GM21360 (cell line): ENCODE data around the gene MAD2L2.

Experiments used
- ATAC-seq: cut with Tn5 transposase; IDR thresholded peaks from one replicate; pipeline ENCODE4 v1.9.1; 2021; ENCODE audit warnings: mild to moderate bottlenecking, moderate library complexity; ENCODE audit not compliant: unreplicated experiment

Gene MAD2L2

DNA sequence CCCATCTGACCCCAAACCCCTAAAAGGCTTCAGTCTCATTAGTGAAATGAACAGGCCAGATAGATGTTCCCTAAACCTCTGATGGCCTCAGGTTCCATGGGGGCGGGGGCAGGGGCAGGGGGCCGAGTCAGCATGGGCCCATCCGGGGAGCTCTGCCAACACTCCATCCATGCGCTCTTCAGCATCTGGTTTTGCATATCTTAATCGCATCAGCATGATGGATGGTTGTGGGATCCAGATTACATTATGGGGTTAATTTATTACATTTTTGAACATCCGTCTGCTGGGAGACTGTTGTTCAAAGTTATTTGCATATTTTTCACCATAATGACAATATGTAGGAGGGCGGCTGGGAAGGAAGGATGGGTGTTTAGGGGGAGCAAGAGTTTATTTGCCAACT is 3.1 kb upstream of the MAD2L2 start:
- ATAC-seq, result no peak

GRCh38 chr1:11682799-11683198 is 1.9 kb upstream of the MAD2L2 start:
- ATAC-seq, result no peak

- no peak for ATAC-seq
Measured at GRCh38 chr1:11682287-11682771, 1.4 kb upstream of the MAD2L2 start.

GRCh38 chr1:11680270-11681070 is 478 bp downstream of the MAD2L2 start:
- ATAC-seq, result no peak

DNA sequence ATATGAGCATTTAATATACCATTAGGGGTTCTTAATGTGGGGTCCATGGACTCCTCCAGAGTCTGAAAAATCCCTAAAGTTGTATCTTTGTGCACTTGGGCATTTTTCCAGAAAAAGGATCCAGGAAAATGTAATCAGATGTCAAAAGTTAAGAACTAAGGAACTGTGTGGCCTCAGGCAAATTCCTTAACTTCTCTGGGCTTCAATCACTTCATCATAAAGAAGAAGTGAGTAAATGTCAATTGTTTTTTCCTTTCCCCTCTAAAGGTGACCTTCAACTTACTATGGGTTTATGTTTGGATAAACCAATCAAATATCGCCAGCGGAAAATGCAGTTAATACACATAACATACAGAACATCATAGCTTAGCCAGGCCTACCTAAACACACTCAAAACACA is 2.5 kb downstream of the MAD2L2 start:
- no peak for ATAC-seq

DNA sequence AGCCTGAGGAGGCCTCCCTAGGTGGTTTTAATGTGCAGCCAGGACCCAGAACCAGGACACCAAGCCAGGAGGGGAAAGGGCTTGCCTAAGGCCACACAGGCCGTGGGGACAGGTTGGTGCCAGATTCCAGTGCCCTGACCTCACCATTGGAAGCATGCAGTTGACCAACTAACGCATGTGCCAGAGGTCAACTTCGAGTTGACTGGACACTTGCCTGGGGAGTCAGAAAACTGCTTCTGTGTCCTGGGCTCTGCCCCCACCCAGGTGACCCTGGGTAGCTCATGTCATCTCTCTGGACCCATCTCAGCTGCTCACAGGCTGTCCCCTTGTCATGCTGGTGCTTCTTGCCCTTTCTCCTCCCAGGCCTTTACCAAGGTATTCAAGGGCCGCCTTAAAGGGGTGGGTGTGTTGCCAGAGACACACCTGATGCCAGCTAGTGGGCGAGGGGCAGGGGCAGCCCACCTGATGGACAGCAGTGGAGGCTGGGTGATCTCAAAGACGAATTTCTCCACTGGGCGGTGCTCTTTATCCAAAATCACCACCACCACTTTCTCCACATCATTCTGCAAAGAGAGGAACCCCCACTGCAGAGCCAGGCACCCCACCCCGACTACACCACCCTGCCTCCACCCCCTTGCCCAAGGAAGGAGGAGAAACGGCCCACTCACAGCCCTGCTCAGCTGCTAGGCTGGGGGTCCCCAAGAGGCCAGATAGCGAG is 4.4 kb downstream of the MAD2L2 start:
- no peak for ATAC-seq

GRCh38 chr1:11675325-11675724 is 5.6 kb downstream of the MAD2L2 start:
- ATAC-seq, result no peak

DNA sequence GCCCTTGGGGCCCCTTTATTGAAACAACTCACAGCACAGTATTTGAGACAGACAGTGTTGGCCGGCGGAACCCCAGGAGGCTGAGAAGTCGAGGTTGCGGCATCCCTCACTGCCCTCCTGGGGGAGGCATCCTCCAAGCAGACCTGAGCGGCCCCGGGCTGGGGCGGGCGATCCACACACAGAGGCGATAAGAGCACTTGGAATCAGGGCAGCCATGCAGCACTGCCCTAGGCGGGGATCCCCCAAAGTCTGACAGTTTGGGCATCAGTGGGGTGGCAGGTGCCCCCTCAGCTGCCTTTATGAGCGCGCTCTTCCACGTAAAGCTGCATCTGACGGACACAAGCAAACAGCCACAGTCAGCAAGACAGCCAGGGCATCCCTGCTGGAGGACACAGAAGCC is 6.5 kb downstream of the MAD2L2 start:
- ATAC-seq, result no peak

DNA sequence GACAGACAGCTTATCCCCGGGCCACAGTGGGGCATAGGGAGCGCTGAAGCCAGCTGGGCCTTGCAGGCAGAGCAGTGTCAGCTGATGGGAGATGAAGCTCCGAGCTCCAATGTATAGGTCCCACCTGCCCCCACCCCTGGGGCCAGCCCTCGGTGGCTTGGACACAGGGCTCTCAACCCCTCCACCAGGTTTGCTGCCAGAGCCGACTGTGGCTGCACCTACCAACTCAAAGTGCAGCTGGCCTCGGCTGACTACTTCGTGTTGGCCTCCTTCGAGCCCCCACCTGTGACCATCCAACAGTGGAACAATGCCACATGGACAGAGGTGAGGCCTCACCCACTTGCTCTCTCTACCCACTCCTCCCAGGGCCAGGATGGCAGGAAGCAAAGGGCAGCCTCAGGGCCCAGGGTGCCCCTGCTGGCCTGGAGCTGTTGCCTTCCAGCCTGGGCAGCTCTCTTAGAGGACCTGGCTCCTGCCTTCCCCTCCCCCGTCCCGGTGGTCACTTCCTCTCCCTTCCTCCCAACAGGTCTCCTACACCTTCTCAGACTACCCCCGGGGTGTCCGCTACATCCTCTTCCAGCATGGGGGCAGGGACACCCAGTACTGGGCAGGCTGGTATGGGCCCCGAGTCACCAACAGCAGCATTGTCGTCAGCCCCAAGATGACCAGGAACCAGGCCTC is 7.7 kb downstream of the MAD2L2 start:
- ATAC-seq, result no peak

GRCh38 chr1:11671544-11672286 is 9.2 kb downstream of the MAD2L2 start:
- ATAC-seq, result no peak

- ATAC-seq, result no peak
Measured at GRCh38 chr1:11671205-11671543, 9.8 kb downstream of the MAD2L2 start.

GRCh38 chr1:11670747-11671146 is 10.2 kb downstream of the MAD2L2 start:
- ATAC-seq, result no peak

DNA sequence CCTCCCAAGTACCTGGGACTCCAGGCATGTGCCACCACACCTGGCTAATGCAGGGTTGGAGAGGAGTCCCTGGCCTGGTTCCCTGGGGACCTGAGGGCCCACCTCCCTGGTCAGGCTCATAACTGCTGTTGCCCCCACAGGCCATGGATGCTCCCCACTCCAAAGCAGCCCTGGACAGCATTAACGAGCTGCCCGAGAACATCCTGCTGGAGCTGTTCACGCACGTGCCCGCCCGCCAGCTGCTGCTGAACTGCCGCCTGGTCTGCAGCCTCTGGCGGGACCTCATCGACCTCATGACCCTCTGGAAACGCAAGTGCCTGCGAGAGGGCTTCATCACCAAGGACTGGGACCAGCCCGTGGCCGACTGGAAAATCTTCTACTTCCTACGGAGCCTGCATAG is 12.4 kb downstream of the MAD2L2 start:
- no peak for ATAC-seq

GRCh38 chr1:11664336-11665065 is 16.4 kb downstream of the MAD2L2 start:
- peak; percentile 30 for ATAC-seq

DNA sequence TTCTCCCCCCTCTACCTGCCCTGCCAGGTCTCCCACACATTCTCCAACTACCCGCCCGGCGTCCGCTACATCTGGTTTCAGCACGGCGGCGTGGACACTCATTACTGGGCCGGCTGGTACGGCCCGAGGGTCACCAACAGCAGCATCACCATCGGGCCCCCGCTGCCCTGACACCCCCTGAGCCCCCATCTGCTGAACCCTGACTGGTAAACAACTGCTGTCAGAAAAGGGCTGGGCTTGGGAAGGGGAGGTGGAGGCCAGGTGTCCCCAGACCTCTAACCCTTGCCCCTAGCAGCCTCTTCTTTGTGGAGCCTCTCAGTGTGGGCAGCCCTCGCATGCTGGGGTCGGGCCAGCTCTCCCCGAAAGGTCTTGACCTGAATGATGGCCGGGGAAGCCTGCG is 19.8 kb downstream of the MAD2L2 start:
- ATAC-seq, result no peak

GRCh38 chr1:11659748-11660147 is 21.2 kb downstream of the MAD2L2 start:
- no peak for ATAC-seq

- ATAC-seq, result no peak
Measured at GRCh38 chr1:11658542-11658941, 22.4 kb downstream of the MAD2L2 start.

GRCh38 chr1:11657654-11658053 is 23.3 kb downstream of the MAD2L2 start:
- ATAC-seq, result no peak

GRCh38 chr1:11654939-11655808 is 25.8 kb downstream of the MAD2L2 start:
- ATAC-seq, result no peak
